Colonic mucosa (tissue), 4 donors: Measurements from ENCODE around the gene IQGAP2. TPM values are rescaled to one million over a fixed set of nuclear protein-coding genes. Genes with fewer than 3 reads are reported as not detected.
"Not testable (repeated sequence)": the region's sequence is repeated elsewhere in the genome, so short reads cannot be mapped to it uniquely, and the experiment has no call there.

ENCODE experiments used
- DNase-seq: peaks from one replicate; pipeline ENCODE4 v3.0.0-alpha.2; 2020
- H3K27ac ChIP-seq: fragments of 200-600 bp; one replicate; pipeline ENCODE4 v1.8.0; 2021
- H3K27me3 ChIP-seq: fragments of 200-600 bp; one replicate; pipeline ENCODE4 v1.8.0; 2021
- H3K36me3 ChIP-seq: fragments of 200-600 bp; one replicate; pipeline ENCODE4 v1.8.0; 2021
- H3K4me1 ChIP-seq: fragments of 200-600 bp; one replicate; pipeline ENCODE4 v1.8.0; 2021; ENCODE audit warnings: mild to moderate bottlenecking
- H3K4me3 ChIP-seq: fragments of 200-600 bp; one replicate; pipeline ENCODE4 v1.8.0; 2021
- H3K9ac ChIP-seq, 2 donors: one replicate each; pipeline ENCODE4 v1.7.0; 2013; ENCODE audit warnings: control low read depth in 2 of 2, low read depth in 2 of 2, low read length in 2 of 2
- H3K9me3 ChIP-seq: fragments of 200-600 bp; one replicate; pipeline ENCODE4 v1.8.0; 2021
- CTCF ChIP-seq: fragments of 200-600 bp; IDR thresholded peaks from one replicate; pipeline ENCODE4 v1.8.0; 2022; ENCODE audit warnings: antibody characterized with exemption, mild to moderate bottlenecking
- intact Hi-C: fragments of 100-400 bp; cut with DNase I; formaldehyde crosslinking; loops from one replicate; pipeline ENCODE4 v1.14.1; 2022
- total RNA-seq, 2 donors: library from RNA; stranded (reverse); fragmentation: NEBNext Ultra II Directional in 1 of 2; extraction: Animal tissue kit (Norgen Biotek cat#: 25700) in 1 of 2; gene quantifications; one replicate each; pipeline ENCODE4 v1.2.1, GENCODE V29; 2021
- donor health status: healthy.
- donor health status: DM: no; HTN: no; CAD: no.
- donor health status: DM: no; HTN: no; CAD: no.

The IQGAP2 gene
- total RNA-seq, 2 donors from 2014 or later, result 62.2 to 75.6 TPM

- H3K4me1 ChIP-seq, result no peaks in the 10 kb centered on the region
- H3K27ac ChIP-seq, result no peak overlapping the region
- no peak for TF ChIP-seq CTCF
- intact Hi-C loops, result no loop called here
- no peaks in the 10 kb centered on the region for H3K9me3 ChIP-seq
- no peak for DNase-seq
- H3K9ac ChIP-seq, result no peak overlapping the region
- H3K36me3 ChIP-seq, result no peaks in the 10 kb centered on the region
- no peaks in the 10 kb centered on the region for H3K27me3 ChIP-seq
- no peak overlapping the region for H3K4me3 ChIP-seq
Measured at GRCh38 chr5:76365561-76365960, 37.5 kb upstream of the IQGAP2 start.

GRCh38 chr5:76366596-76366995 is 36.5 kb upstream of the IQGAP2 start:
- no peaks in the 10 kb centered on the region for H3K9me3 ChIP-seq
- H3K4me3 ChIP-seq, result no peak overlapping the region
- TF ChIP-seq CTCF, result no peak
- intact Hi-C loops, result no loop called here
- DNase-seq, result no peak
- no peaks in the 10 kb centered on the region for H3K36me3 ChIP-seq
- H3K9ac ChIP-seq, result no peak overlapping the region
- H3K27me3 ChIP-seq, result no peaks in the 10 kb centered on the region
- no peak overlapping the region for H3K27ac ChIP-seq
- no peaks in the 10 kb centered on the region for H3K4me1 ChIP-seq

GRCh38 chr5:76367623-76368371 is 35.3 kb upstream of the IQGAP2 start:
- no peaks in the 10 kb centered on the region for H3K9me3 ChIP-seq
- no peak overlapping the region for H3K9ac ChIP-seq
- no peak for TF ChIP-seq CTCF
- no peaks in the 10 kb centered on the region for H3K27me3 ChIP-seq
- no peak for DNase-seq
- H3K4me1 ChIP-seq, result peaks cover 5% of the 10 kb centered on the region
- intact Hi-C loops, result no loop called here
- H3K4me3 ChIP-seq, result no peak overlapping the region
- H3K27ac ChIP-seq, result no peak overlapping the region
- no peaks in the 10 kb centered on the region for H3K36me3 ChIP-seq

GRCh38 chr5:76368941-76369340 is 34.1 kb upstream of the IQGAP2 start:
- Histone ChIP-seq H3K4me3 (no peak overlapping the region), H3K27me3 (no peaks in the 10 kb centered on the region), H3K9ac (no peak overlapping the region), H3K9me3 (no peaks in the 10 kb centered on the region), H3K4me1 (peaks cover 5% of the 10 kb centered on the region), H3K27ac (no peak overlapping the region), H3K36me3 (no peaks in the 10 kb centered on the region)
- intact Hi-C loops, result no loop called here
- DNase-seq, result no peak
- no peak for TF ChIP-seq CTCF

- H3K4me3 ChIP-seq, H3K27ac ChIP-seq, H3K36me3 ChIP-seq, H3K9me3 ChIP-seq, H3K9ac ChIP-seq, H3K4me1 ChIP-seq, H3K27me3 ChIP-seq, intact Hi-C loops, DNase-seq: not testable (repeated sequence)
Measured at GRCh38 chr5:76369668-76370067, 33.4 kb upstream of the IQGAP2 start.

- Histone ChIP-seq H3K27ac (no peak overlapping the region), H3K9me3 (no peaks in the 10 kb centered on the region), H3K4me1 (peaks cover 5% of the 10 kb centered on the region), H3K4me3 (no peak overlapping the region), H3K36me3 (no peaks in the 10 kb centered on the region), H3K27me3 (no peaks in the 10 kb centered on the region), H3K9ac (no peak overlapping the region)
- intact Hi-C loops, result no loop called here
- TF ChIP-seq CTCF, result no peak
- DNase-seq, result no peak
Measured at GRCh38 chr5:76371960-76372322, 31.1 kb upstream of the IQGAP2 start.
